Right renal cortex interstitium (tissue), 3 donors: ENCODE results near the gene C9orf43. TPM values are rescaled to one million over a fixed set of nuclear protein-coding genes. Genes with fewer than 3 reads are reported as not detected.
"Not testable (repeated sequence)": the region's sequence is repeated elsewhere in the genome, so short reads cannot be mapped to it uniquely, and the experiment has no call there.

Experiments used
- DNase-seq, 3 donors: peaks; one replicate each; pipeline ENCODE4 v3.0.0-alpha.2; 2013; ENCODE audit warnings: low read depth in 3 of 3, low spot score in 2 of 3
- polyA plus RNA-seq, 3 donors: library from polyadenylated mRNA; unstranded; fragments of 120-200 nt; gene quantifications; one replicate each; pipeline ENCODE4 v1.2.1, GENCODE V29; 2013; ENCODE audit not compliant: insufficient read length in 3 of 3

Gene C9orf43
- polyA plus RNA-seq, 3 donors: 0.69 to 0.76 (median 0.75) TPM

DNA sequence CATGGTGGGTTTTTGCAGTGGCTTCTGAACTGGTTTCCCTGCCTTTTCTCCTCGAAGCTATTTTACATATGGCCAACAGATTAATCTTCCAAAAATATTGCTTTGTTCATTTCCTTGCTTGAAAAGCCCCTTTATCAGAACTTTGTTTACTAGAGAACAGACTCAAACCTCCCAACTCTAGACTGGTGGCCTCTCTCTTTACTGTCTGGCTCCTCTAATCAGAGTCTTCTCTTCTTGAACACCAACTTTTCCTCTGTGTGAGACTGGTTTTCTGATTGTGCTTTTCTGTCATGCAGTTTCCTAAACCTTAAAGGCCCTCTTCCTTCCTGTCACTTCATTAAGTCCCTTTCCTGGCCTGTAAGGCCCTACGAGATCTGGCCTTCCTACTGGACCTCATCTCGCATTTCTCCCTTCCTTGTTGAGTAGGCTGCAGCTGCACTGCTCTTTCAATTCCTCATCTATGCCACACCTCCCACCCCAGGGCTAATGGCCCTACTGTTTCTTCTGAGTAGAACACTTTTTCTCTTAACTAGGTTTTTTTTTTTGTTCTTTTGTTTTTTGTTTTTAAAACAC is 5.7 kb downstream of the C9orf43 start:
- DNase-seq: no peak

- no peak for DNase-seq
Observed at GRCh38 chr9:113417370-113417769, 6.8 kb downstream of the C9orf43 start.

- DNase-seq: no peak
Observed at GRCh38 chr9:113421726-113422125, 11.2 kb downstream of the C9orf43 start.

- no peak for DNase-seq
Observed at GRCh38 chr9:113425072-113425471, 14.5 kb downstream of the C9orf43 start.

DNA sequence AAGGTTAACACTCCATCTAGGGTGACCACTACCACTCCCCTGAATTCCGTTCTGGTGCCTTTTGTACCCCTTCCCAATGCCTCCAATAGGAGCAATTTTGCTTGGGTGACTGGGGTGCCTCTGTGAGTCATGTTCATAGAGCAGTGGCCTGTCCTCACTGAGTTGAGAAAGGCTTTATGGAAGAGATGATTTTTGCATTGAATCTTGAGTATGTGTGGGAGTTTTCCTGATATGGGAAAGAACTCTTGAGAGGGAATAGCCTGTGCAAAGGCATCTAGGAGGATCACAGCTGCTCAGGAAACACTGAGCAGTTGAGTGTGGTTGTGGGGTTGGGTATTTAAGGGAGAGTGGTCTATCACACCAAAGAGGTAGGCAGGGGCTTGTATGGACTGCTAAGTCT is 16.2 kb downstream of the C9orf43 start:
- no peak for DNase-seq

- no peak for DNase-seq
Observed at GRCh38 chr9:113427629-113428028, 17.1 kb downstream of the C9orf43 start.

GRCh38 chr9:113428062-113428615 is 17.6 kb downstream of the C9orf43 start:
- no peak for DNase-seq

DNA sequence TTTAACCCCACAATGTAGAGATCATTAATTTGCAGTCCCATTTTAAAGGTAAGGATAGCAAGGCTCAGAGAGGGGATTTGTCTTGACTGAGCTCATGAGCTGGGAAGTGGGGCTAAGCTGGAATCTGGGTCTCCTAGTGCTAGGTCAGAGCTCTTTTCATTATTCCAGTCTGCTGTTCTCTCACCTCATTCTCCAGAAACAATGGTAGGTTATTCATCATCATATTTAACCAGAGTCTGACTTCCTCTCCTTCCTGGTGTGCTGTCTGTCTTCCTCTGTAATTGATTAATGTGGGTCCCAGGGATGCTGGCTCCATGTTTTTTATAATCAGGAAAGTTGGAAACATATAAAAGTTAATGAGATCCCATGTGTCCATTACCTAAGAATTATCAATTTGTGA is 20.6 kb downstream of the C9orf43 start:
- no peak for DNase-seq

GRCh38 chr9:113436728-113437515 is 26.4 kb downstream of the C9orf43 start:
- no peak for DNase-seq

GRCh38 chr9:113437716-113438115 is 27.2 kb downstream of the C9orf43 start:
- DNase-seq: not testable (repeated sequence)

DNA sequence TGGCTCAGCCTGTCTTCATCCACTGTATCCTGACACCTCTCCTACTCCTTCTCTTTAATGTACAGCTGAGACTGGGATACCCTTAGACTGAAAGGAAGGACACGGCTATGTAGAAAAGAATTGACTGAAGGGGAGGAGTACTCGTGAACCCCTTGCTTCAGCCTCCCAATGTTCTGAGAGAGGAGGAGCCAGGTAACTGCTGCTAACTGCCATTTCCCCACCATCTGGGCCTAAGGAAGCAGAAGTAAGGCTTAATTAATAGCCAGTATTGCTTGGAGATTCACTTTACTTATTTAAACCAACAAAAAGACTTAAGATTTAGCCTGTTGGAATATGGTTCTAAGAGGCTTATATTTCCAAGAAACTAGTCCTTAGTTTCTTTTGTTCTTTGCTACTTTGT is 34.2 kb downstream of the C9orf43 start:
- DNase-seq: no peak

- DNase-seq: no peak
Observed at GRCh38 chr9:113446323-113446740, 35.8 kb downstream of the C9orf43 start.

GRCh38 chr9:113449376-113449775 is 38.8 kb downstream of the C9orf43 start:
- DNase-seq: no peak

DNA sequence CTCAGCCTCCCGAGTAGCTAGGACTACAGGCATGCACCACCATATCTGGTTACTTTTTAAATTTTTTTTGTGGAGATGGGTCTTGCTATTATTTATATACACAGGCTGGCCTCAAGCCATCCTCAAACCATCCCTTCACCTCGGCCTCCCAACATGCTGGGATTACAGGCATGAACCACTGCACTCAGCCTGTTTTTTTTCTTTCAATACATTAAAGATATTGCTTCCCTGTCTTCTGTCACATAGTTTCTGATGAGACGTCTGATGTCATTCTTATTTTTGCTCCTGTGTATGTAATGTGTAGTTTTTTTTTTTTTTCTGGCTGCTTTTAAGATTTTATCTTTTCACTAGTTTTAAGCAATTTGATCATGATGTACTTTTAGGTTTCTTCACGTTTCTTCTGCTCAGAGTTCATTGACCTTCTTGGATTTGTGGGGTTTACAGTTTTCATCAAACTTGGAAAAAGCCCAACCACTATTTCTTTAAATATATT is 41.6 kb downstream of the C9orf43 start:
- DNase-seq: no peak

DNA sequence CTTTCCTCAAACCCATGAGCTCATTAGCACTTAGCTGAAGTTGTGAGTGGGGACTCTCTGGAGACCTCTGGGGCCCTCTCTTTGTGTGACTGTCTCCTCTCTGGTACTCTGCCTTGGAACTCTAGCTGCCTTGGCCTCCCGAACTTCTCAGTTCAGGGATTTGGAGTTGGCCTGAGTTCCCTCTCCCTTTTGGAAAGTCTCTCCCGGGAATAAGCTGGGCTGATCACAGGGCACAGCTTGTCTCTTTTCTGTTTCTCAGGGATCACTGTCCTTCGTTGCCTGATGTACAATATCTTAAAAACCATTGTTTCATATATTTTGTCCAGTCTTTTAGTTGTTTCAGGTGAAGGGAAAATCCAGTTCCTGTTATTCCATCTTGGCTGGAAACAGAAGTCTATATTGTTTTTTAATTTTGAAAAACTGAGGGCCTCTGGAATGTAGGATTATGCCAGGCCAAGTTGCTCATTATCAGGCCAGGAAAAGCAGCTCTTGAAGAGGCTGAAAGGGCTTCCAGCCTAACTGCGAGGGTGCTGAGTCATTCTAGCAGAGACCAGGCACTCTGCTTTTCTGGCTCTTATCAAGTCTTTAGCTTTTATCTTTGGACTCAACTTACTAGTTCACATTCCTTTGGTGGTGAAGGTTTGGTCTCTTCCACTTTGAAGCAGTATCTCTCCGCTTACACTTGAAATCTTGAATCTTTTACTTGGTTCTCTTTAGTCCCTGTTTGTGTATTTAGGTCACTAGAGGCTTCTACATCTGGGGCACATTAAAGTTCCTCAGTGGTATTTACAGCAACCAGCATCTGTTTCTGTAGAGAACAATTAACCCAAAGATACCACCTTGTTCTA is 44.6 kb downstream of the C9orf43 start:
- no peak for DNase-seq

DNA sequence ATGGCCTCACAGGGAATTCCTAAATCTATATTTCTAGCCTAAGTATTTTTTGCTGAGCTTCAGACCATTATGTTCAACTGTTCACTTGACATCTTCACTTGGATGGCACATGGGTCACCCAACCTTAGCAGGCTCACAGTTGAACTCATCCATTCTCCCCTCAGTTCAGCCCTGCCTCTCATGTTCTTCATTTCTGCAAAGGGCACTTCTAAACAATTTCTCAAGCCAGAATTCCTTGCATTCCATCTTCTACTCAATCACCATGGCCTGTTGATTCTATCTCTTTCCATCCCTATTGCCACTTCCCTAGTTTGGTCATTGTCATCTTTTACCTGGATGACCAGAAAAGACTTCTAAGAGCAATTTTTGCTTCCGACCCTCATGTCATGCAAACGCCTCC is 45.7 kb downstream of the C9orf43 start:
- no peak for DNase-seq

GRCh38 chr9:113461285-113461684 is 50.7 kb downstream of the C9orf43 start:
- DNase-seq: no peak

GRCh38 chr9:113461943-113462342 is 51.4 kb downstream of the C9orf43 start:
- DNase-seq: no peak

DNA sequence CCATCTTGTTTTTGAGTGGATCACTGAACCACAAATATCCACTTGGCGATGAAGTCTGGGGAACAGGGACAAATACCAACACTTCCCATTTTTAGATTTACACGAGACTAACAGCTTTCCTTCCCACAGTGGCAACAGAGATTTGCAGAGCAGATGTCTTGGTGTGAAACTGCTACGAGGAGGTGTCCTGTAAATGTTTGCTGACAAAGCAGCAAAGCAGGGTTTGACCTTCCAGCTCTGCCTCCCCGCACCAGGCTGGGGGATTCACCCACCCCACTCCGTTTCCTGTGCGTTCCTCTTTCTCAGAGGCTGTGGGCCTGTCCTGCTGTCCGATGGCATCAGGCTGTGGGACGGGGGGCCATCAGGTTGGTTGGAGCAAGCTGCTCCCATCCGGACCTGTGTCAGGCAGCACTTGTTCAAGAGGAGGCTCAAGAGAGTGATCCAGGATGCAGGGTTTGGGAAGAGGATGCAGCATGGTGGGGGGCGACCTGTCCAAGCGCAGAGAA is 52.3 kb downstream of the C9orf43 start:
- no peak for DNase-seq

DNA sequence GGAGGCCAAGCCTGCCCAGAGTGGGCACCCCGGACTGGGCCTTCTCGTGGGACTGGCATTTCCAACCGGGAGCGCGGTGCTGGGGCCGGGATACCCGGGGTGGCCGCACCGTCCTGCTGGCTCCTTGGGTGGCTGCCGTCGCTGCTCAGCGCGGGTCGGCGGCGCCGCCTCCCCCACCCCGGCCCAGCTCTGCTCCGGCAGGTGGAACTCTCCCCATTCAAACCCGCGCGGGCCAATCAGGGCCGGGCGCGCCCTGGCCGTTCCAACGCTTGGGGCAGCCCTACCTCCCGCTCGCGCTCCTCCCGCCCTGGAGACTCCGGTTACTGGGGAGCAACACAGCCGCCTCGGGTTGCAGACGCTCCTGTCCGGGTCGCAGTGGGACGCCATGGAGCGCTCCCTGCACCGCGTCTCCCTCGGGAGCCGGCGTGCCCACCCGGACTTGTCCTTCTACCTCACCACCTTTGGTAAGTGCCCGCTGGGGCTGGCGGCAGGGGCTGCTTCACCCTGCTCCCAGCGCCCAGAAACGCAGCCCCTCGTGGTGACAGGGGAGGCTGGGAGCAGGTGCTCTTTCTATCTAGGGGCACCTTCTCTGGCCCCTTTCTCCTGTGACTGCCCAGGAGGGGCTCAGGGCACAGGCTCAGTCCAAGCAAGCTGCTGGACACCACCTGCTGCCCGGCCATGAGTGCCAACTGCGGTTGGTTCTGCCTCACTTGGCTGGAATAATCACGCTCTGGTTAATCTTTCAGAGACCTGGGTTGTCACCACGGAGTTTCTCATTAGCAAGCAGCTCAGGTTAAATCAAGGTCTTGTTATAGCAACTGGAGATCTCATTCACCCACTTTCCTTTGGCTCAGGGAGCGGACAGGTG is 53.1 kb downstream of the C9orf43 start, which contains the start of gene RGS3:
TSS of gene RGS3 (plus strand) at position 310 of the 868 bp plus-strand sequence. CDS start at position 386, 76 bp downstream.
- DNase-seq: peak in 2 of 3 donors; percentile 42 to 65
